ENCODE measurements around the gene EFCAB11. TPM values are rescaled to one million over a fixed set of nuclear protein-coding genes. Genes with fewer than 3 reads are reported as not detected.

Gene EFCAB11
- total RNA-seq, 2 experiments from 2014 or later: 4.8 to 6.3 TPM

DNA sequence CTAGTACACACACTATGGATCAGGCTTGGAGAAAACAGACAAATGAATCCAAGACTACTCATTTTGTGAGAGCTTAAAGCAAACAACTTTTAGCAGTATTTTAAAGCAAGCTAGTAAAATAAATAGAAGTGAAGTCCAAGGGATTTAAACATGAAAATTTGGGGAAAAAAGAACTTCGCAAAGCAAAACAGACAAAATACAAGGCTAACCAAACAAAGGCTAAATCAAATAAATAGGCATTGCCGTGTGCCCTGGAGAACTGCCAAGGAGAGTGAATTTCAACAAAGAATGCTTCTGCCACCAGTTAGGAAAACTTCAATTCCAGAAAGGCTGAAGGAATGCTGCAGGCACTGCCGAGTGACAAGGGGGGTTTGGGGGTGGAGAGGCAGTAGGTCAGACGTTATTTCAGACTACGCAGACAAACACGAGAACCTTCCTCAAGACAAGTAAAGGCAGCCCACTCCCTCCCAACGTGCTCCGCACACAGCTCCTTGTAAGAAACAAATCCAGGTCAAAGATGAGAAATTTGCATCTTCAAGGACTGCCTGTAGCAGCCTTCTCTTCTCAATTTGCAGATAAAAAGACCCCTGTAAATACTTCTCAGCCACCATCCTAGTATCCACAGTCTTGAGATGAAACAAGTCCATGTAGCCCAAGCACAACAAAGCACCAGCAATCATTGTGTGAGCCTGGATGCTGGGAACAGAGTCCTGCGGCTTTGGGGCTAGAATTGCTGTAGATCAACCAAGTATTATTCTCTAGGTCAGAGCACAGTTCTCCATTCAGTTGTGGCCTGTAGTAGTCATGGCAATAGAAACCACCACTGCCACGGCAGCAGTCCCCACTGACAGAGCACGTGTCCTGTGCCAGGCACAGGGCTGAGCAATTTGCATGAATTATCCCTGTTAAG is 43.3 kb downstream of the EFCAB11 start:
- Mint-ChIP-seq H3K27me3 (peaks cover 5% of the 10 kb centered on the region), H3K27ac (no peak overlapping the region), H3K36me3 (ENCODE audit: low read depth) (no peaks in the 10 kb centered on the region), H3K4me1 (peaks cover 3% of the 10 kb centered on the region), H3K9me3 (ENCODE audit: low read depth) (no peaks in the 10 kb centered on the region), H3K4me3 (no peak overlapping the region)
- POLR2A ChIA-PET: no interaction called here
- no peak for ATAC-seq
- CTCF ChIA-PET: interaction anchor here (0.6 to 1.1 kb wide), 5 partner anchors 28 to 885 kb away, joined by 3 to 4 read pairs (median 3); no protein-coding TSS in a partner anchor
- intact Hi-C loops (cut with DNase I, micrococcal nuclease): loop anchor here (10.0 kb wide), 4 partner anchors 136 to 1246 kb away; no protein-coding TSS in a partner anchor
- no peak for DNase-seq

- Mint-ChIP-seq H3K4me3 (no peak overlapping the region), H3K4me1 (peaks cover 4% of the 10 kb centered on the region), H3K27ac (no peak overlapping the region), H3K36me3 (ENCODE audit: low read depth) (no peaks in the 10 kb centered on the region), H3K9me3 (ENCODE audit: low read depth) (no peaks in the 10 kb centered on the region), H3K27me3 (peaks cover 5% of the 10 kb centered on the region)
- DNase-seq (no peak), ATAC-seq (no peak)
- intact Hi-C loops (cut with DNase I, micrococcal nuclease): loop anchor here (10.0 kb wide), 4 partner anchors 136 to 1246 kb away; no protein-coding TSS in a partner anchor
- ChIA-PET POLR2A (no interaction called here), CTCF (interaction anchor here (0.7 to 1.1 kb wide), 3 partner anchors 29 to 567 kb away, joined by 3 to 4 read pairs (median 3); no protein-coding TSS in a partner anchor)
These were observed 43.9 kb downstream of the EFCAB11 start for GRCh38 chr14:89910691-89911009.

DNA sequence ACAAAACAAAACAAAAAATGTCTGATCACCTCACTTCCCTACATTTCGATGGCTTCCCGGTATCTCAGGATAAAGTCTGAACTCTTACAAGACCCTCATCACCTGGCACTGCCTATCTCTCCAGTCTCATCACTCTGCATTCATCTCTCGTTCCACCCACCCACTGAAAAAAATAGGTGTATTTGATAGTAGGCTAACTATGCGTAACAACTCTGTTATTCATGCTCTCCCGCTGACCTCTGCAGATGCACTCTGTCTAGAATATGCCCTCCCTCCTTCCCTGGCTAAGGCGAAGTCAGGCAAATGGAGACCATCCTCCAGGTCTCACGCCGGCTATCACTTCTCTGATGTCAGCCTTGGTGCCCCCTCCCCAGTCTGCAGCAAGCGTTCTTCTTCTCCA is 44.9 kb downstream of the EFCAB11 start:
- Mint-ChIP-seq H3K36me3 (ENCODE audit: low read depth) (no peaks in the 10 kb centered on the region), H3K27me3 (peaks cover 12% of the 10 kb centered on the region), H3K27ac (no peak overlapping the region), H3K9me3 (ENCODE audit: low read depth) (no peaks in the 10 kb centered on the region), H3K4me3 (no peak overlapping the region), H3K4me1 (peaks cover 5% of the 10 kb centered on the region)
- DNase-seq (no peak), ATAC-seq (no peak)
- ChIA-PET CTCF (interaction anchor here (1.0 kb wide), 1 partner anchor 19 kb away, joined by 3 read pairs; no protein-coding TSS in a partner anchor), POLR2A (no interaction called here)
- intact Hi-C loops (cut with DNase I, micrococcal nuclease): no loop called here

DNA sequence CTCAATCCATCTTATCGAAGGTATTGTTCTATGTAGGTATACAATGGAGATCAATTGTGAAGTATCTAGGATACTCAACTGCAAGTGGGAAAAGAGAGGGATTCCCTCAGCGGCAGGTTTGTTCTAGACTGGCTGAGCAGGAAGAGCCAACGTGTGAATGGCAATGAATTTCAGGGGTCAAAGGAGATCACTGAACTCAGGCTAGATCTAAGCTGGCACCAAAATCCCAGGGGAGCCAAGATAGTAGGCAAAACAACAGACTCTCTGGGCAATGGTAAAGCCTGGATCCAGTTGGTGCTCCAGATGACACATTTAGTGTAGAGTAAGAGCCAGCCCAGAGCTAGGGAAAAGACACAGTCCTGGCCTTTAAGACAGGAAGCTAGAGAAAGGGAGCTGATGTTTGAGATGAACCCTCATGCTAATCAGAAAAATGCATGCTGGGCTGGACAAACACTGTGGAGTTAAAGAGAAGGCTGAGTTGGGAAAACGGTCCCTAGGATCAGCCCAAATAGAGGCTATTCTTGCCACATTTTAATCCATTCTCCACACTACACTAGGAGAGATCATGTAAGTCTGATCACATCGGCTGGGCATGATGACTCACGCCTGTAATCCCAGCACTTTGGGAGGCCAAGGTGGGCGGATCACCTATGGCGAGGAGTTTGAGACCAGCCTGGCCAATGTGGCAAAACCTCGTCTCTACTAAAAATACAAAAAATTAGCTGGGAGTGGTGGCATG is 45.6 kb downstream of the EFCAB11 start:
- intact Hi-C loops (cut with DNase I, micrococcal nuclease): no loop called here
- ATAC-seq (no peak), DNase-seq (no peak)
- Mint-ChIP-seq H3K36me3 (ENCODE audit: low read depth) (no peaks in the 10 kb centered on the region), H3K27ac (no peak overlapping the region), H3K4me3 (no peak overlapping the region), H3K4me1 (peaks cover 10% of the 10 kb centered on the region), H3K27me3 (peaks cover 14% of the 10 kb centered on the region), H3K9me3 (ENCODE audit: low read depth) (no peaks in the 10 kb centered on the region)
- CTCF ChIA-PET: interaction anchor here (1.0 kb wide), 1 partner anchor 20 kb away, joined by 3 read pairs; no protein-coding TSS in a partner anchor
- POLR2A ChIA-PET: no interaction called here

DNA sequence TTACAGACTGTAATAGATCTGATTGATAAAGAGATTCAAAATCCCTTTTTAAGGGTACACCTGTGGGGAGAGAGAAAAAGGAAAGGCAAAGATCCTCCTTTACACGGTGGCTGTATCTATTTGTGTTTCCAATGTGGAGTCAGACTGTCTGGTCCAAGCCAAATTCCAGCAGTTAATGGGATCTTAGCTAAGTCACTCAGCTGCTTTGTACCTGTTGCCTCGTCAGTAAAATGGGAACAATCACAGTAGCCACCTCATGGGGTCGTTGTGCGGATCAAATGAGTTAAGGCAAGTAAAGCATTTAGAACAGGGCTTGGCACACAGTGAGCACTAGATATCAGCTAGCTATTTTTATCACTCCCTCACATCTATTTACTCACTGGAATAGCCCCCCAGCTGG is 46.9 kb downstream of the EFCAB11 start:
- POLR2A ChIA-PET: no interaction called here

DNA sequence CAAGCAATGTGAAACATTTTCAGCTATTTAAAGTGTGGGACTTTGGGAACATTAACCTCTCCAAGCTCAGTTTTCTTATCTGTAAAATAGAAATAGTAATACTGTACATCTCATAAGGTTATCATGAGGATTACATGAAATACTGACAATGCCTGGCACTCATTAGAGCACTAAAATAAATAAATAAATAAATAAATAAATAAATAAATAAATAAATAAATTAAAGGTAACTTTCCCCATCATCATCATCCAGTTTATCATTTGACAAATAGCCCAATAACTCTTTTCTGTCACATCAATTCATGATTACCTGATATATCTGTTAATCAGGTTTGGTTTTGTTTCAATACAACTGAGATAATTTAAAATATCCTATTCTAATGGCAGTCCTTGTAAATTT is 48.5 kb downstream of the EFCAB11 start:
- no peaks in the 10 kb centered on the region for H3K9me3 Mint-ChIP-seq (ENCODE audit: low read depth)
- H3K36me3 Mint-ChIP-seq (ENCODE audit: low read depth): no peaks in the 10 kb centered on the region
- ATAC-seq (no peak), DNase-seq (no peak)
- POLR2A ChIA-PET: no interaction called here
- H3K27me3 Mint-ChIP-seq: peaks cover 20% of the 10 kb centered on the region
- CTCF ChIA-PET: interaction anchor here (0.7 to 1.9 kb wide), 2 partner anchors 9 to 242 kb away, joined by 4 to 7 read pairs; no protein-coding TSS in a partner anchor
- H3K4me1 Mint-ChIP-seq: peaks cover 19% of the 10 kb centered on the region
- intact Hi-C loops (cut with DNase I, micrococcal nuclease): no loop called here
- no peak overlapping the region for H3K27ac Mint-ChIP-seq
- H3K4me3 Mint-ChIP-seq: no peak overlapping the region

More for the DNA sequence above, 46.9 kb downstream of the EFCAB11 start:
- CTCF ChIA-PET: interaction anchor here (0.6 to 1.3 kb wide), 4 partner anchors 9 to 875 kb away, joined by 3 read pairs; no protein-coding TSS in a partner anchor
- Mint-ChIP-seq H3K27ac (no peak overlapping the region), H3K9me3 (ENCODE audit: low read depth) (no peaks in the 10 kb centered on the region), H3K4me3 (no peak overlapping the region), H3K27me3 (peaks cover 14% of the 10 kb centered on the region), H3K4me1 (peaks cover 19% of the 10 kb centered on the region), H3K36me3 (ENCODE audit: low read depth) (no peaks in the 10 kb centered on the region)
- DNase-seq: no peak
- no peak for ATAC-seq
- intact Hi-C loops (cut with DNase I, micrococcal nuclease): no loop called here

DNA sequence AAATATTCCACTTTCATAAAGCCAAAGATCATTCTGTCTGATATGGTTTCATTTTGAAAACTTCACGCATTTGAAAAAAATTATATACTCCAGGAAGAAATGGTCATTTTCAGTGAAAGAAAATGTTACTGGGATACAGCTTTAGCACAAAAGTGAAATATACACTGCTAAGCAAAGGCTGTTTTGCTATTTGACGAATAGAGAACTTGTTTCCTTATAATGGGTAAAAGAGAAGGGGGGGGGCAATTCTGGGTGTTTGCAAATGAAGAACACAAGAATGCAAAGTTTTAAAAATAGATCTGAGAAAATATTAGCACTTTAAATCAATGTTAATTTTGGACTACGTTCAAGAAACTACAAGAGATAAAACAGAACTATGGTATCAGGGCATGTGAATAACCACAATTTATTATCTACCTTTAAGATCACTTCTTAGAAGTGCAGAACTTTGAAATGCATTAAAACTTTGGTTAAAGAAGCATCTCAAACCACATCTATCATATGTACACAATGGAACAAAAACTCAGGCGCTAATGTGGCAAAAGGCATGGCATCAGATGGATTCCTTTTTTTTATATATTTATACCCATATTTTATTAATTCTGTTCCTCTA is 51.1 kb downstream of the EFCAB11 start:
- Mint-ChIP-seq H3K4me3 (no peak overlapping the region), H3K9me3 (ENCODE audit: low read depth) (no peaks in the 10 kb centered on the region), H3K4me1 (peaks cover 19% of the 10 kb centered on the region), H3K27ac (no peak overlapping the region), H3K36me3 (ENCODE audit: low read depth) (no peaks in the 10 kb centered on the region), H3K27me3 (peaks cover 19% of the 10 kb centered on the region)
- ATAC-seq (no peak), DNase-seq (no peak)
- ChIA-PET POLR2A (no interaction called here), CTCF (interaction anchor here (0.6 to 0.9 kb wide), 5 partner anchors 10 to 753 kb away, joined by 3 to 4 read pairs (median 3); no protein-coding TSS in a partner anchor)
- intact Hi-C loops (cut with DNase I, micrococcal nuclease): loop anchor here in 1 of 2 experiments (5.0 kb wide), 1 partner anchor 726 kb away; no protein-coding TSS in a partner anchor

DNA sequence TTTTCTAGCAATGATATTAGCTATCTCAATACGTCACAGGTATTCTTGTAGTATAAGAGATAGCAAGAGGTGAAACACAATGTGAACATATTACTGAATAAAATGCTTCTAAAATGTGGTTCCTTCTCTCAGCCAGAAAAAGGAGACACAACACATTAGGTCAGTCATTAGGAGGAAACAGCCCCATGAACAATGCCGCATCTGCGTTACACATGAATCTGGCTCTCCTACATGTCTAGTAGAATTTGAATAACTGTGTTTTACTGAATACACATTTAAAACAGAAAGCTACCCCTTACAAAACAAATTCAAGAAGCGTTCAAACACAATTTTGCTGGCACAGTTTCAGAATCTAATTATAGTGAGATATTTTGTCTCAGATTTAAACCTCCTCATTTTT is 51.6 kb downstream of the EFCAB11 start:
- no peak overlapping the region for H3K27ac Mint-ChIP-seq
- no peak overlapping the region for H3K4me3 Mint-ChIP-seq
- H3K4me1 Mint-ChIP-seq: peaks cover 19% of the 10 kb centered on the region
- POLR2A ChIA-PET: no interaction called here
- H3K9me3 Mint-ChIP-seq (ENCODE audit: low read depth): no peaks in the 10 kb centered on the region
- intact Hi-C loops (cut with DNase I, micrococcal nuclease): loop anchor here in 1 of 2 experiments (5.0 kb wide), 1 partner anchor 726 kb away; no protein-coding TSS in a partner anchor
- no peak for DNase-seq
- CTCF ChIA-PET: interaction anchor here (0.6 to 0.9 kb wide), 5 partner anchors 10 to 752 kb away, joined by 3 to 4 read pairs (median 3); no protein-coding TSS in a partner anchor
- peaks cover 19% of the 10 kb centered on the region for H3K27me3 Mint-ChIP-seq
- H3K36me3 Mint-ChIP-seq (ENCODE audit: low read depth): no peaks in the 10 kb centered on the region
- no peak for ATAC-seq

DNA sequence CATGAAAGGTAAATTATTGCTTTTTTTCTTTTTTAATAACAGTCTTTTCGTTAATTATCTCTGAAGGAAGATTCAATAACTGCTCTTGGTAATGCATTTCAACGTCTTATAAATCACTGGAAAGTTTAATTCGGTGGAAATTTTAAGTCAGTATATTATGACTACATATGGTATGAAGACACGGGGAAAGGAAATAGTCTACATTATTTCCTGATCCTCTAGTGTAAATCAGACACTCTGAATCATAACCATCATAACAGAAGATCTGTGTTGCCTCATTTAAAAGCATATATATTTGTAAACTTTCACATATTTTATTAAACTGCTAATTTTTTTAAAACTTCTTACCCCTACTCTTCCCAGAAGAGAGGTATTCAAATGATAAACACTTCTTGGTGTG is 53.7 kb downstream of the EFCAB11 start:
- Mint-ChIP-seq H3K4me3 (no peak overlapping the region), H3K36me3 (ENCODE audit: low read depth) (no peaks in the 10 kb centered on the region), H3K9me3 (ENCODE audit: low read depth) (no peaks in the 10 kb centered on the region), H3K27ac (no peak overlapping the region), H3K27me3 (peaks cover 17% of the 10 kb centered on the region), H3K4me1 (peaks cover 19% of the 10 kb centered on the region)
- no peak for ATAC-seq
- ChIA-PET POLR2A (no interaction called here), CTCF (interaction anchor here (1.8 kb wide), 1 partner anchor 874 kb away, joined by 4 read pairs; no protein-coding TSS in a partner anchor)
- DNase-seq: no peak
- intact Hi-C loops (cut with DNase I, micrococcal nuclease): loop anchor here (1.0 to 5.0 kb wide), 3 partner anchors 724 to 861 kb away; no protein-coding TSS in a partner anchor

- no peak for ATAC-seq
- intact Hi-C loops (cut with DNase I, micrococcal nuclease): loop anchor here (1.0 to 5.0 kb wide), 3 partner anchors 723 to 860 kb away; no protein-coding TSS in a partner anchor
- peaks cover 14% of the 10 kb centered on the region for H3K4me1 Mint-ChIP-seq
- H3K4me3 Mint-ChIP-seq: no peak overlapping the region
- H3K27ac Mint-ChIP-seq: no peak overlapping the region
- ChIA-PET CTCF (interaction anchor here (0.6 to 1.8 kb wide), 3 partner anchors 871 to 1998 kb away, joined by 4 to 5 read pairs (median 4); no protein-coding TSS in a partner anchor), POLR2A (no interaction called here)
- no peaks in the 10 kb centered on the region for H3K36me3 Mint-ChIP-seq (ENCODE audit: low read depth)
- H3K9me3 Mint-ChIP-seq (ENCODE audit: low read depth): no peaks in the 10 kb centered on the region
- peak; percentile 37 for DNase-seq
- H3K27me3 Mint-ChIP-seq: peaks cover 12% of the 10 kb centered on the region
These were observed 54.4 kb downstream of the EFCAB11 start for GRCh38 chr14:89899917-89900663.

Data from activated CD4-positive, alpha-beta T cell treated with anti-CD3 and anti-CD28 coated beads for 36 hours (primary cell).